ENCODE data around the gene WDFY2. TPM values are rescaled to one million over a fixed set of nuclear protein-coding genes. Genes with fewer than 3 reads are reported as not detected.

WDFY2 gene
- total and polyA plus RNA-seq, 2 of the 8 experiments (the other 6 are each of a cell fraction or from before 2014, with no cell fraction given), result 13.9 to 29.0 TPM

DNA sequence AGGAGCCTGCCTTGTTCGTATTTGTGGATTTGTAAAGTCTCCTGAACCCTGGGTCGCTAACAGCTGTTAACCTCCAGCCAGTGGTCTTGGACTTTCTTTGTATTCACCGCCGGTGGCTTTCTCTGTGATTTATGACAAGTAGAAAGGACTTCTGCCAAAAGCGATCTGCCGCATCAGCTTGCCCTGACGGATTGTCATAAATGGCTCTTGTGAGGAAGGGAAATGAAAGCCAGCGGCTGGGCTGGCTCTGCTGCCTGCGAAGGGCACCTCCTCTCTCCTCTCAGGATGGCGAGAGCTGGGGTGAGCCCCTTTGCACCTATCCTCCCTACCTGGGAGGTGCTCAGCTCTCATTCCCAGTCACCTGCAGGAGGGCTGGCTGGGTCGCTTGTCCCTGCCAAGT, 194.1 kb downstream of the WDFY2 start:
- Histone ChIP-seq H3K18ac (ENCODE audit: extremely low read depth, low read length) (no peak overlapping the region), H3K14ac (ENCODE audit: insufficient read length) (no peak overlapping the region), H3K36me3 (ENCODE audit: control insufficient read depth in 2 of 4, insufficient read depth in 4 of 4, low read length in 3 of 4) (no peaks in the 10 kb centered on the region), H3K79me2 (ENCODE audit: control insufficient read depth in 1 of 2, insufficient read depth in 2 of 2, low read length in 2 of 2) (no peaks in the 10 kb centered on the region), H2BK12ac (ENCODE audit: low read depth, low read length) (no peak overlapping the region), H3K4me2 (ENCODE audit: insufficient read depth in 1 of 2, low read depth in 2 of 2, low read length in 2 of 2) (no peak overlapping the region), H3K27me3 (replicated peaks in 1 of 4; ENCODE audit: control insufficient read depth in 3 of 4, extremely low read depth in 1 of 4, insufficient read depth in 3 of 4, low read length in 3 of 4) (no peaks in the 10 kb centered on the region), H3K9me3 (ENCODE audit: insufficient read depth in 2 of 2, low read depth in 1 of 2, low read length in 1 of 2) (no peaks in the 10 kb centered on the region), H3K23me2 (ENCODE audit: low read depth, low read length) (no peaks in the 10 kb centered on the region), H2AFZ (ENCODE audit: low read length) (no peak overlapping the region), H2BK20ac (ENCODE audit: low read length) (no peak overlapping the region), H4K91ac (replicated peaks; ENCODE audit: insufficient read length, low read length) (no peak overlapping the region), H4K5ac (ENCODE audit: insufficient read length, low read depth, low read length) (no peak overlapping the region), H3K79me1 (ENCODE audit: low read depth, low read length) (no peaks in the 10 kb centered on the region; the same call in 1 of the 2 replicates), H3K23ac (ENCODE audit: insufficient read length) (no peak overlapping the region), H2BK5ac (ENCODE audit: low read depth, low read length) (no peak overlapping the region), H3K56ac (replicated peaks; ENCODE audit: insufficient read length, low read depth, low read length) (no peak overlapping the region), H2BK120ac (replicated peaks; ENCODE audit: low read depth, low read length) (no peak overlapping the region), H4K20me1 (replicated peaks in 1 of 2; ENCODE audit: control insufficient read depth in 1 of 2, insufficient read depth in 2 of 2, low read length in 2 of 2) (no peaks in the 10 kb centered on the region), H3K4ac (replicated peaks; ENCODE audit: insufficient read length, low read depth, low read length) (no peak overlapping the region), H4K8ac (ENCODE audit: extremely low read depth, insufficient read depth, low read length) (no peak overlapping the region), H3K27ac (ENCODE audit: low read depth, low read length) (no peak overlapping the region), H2AK5ac (ENCODE audit: low read depth, low read length) (no peak overlapping the region), H3K9ac (replicated peaks in 1 of 4; ENCODE audit: extremely low read depth in 1 of 4, low read depth in 3 of 4, low read length in 3 of 4) (no peak overlapping the region), H3K4me3 (ENCODE audit: extremely low read depth in 1 of 4, insufficient read depth in 2 of 4, low read depth in 3 of 4, low read length in 4 of 4) (no peak overlapping the region), H2BK15ac (ENCODE audit: low read length) (no peak overlapping the region), H3K4me1 (replicated peaks in 1 of 4; ENCODE audit: control insufficient read depth in 3 of 4, insufficient read depth in 4 of 4, low read length in 3 of 4) (peaks cover 0 to 3% (median 0%) of the 10 kb centered on the region in 4 experiments; a peak in 1 of 7 replicates)
- WGBS, 2 experiments (ENCODE audit: extremely low coverage in 1 of 2, insufficient coverage in 1 of 2, insufficient read length in 1 of 2, insufficient replicate concordance in 2 of 2, low coverage in 1 of 2, low lambda C conversion rate in 2 of 2, missing lambda C conversion rate in 1 of 2), result 91% methylated on average over 11 of the region's 11 CpGs; no CpG with 5 or more reads in 1 of the 2 experiments
- FAIRE-seq (no peak), DNase-seq (ENCODE audit: low read depth in 1 of 2, low spot score in 2 of 2) (no peak)
- POLR2A ChIA-PET (ENCODE audit: partially characterized antibody), result interaction anchor here (1.0 to 1.3 kb wide), 2 partner anchors 8 to 325 kb away, joined by 3 read pairs; partner anchors contain the start of gene INTS6
- CTCF ChIA-PET (ENCODE audit: partially characterized antibody), result interaction anchor here (0.7 to 11.3 kb wide), 3 partner anchors 19 to 578 kb away, joined by 3 to 123 read pairs (median 3); no protein-coding TSS in a partner anchor
- no peak for TF ChIP-seq POLR2A (IDR thresholded peaks at IDR 0.05; ENCODE audit: control extremely low read depth in 1 of 2, low read depth in 2 of 2, low read length in 2 of 2)
- no peak for TF ChIP-seq TAF1 (IDR thresholded peaks at IDR 0.05; ENCODE audit: low read depth, low read length)
- TF ChIP-seq SAP30 (IDR thresholded peaks at IDR 0.05; ENCODE audit: insufficient read depth, insufficient replicate concordance, low read length), result no peak
- TF ChIP-seq YY1 (IDR thresholded peaks at IDR 0.05; ENCODE audit: low read depth, low read length), result no peak
- TF ChIP-seq SP4 (IDR thresholded peaks at IDR 0.05; ENCODE audit: low read length), result no peak
- no peak for TF ChIP-seq CHD1 (IDR thresholded peaks at IDR 0.05; ENCODE audit: low read depth, low read length)
- TF ChIP-seq, protein P1, sequence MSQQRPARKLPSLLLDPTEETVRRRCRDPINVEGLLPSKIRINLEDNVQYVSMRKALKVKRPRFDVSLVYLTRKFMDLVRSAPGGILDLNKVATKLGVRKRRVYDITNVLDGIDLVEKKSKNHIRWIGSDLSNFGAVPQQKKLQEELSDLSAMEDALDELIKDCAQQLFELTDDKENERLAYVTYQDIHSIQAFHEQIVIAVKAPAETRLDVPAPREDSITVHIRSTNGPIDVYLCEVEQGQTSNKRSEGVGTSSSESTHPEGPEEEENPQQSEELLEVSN (IDR thresholded peaks at IDR 0.05), result no peak
- TF ChIP-seq ATF3 (IDR thresholded peaks at IDR 0.05; ENCODE audit: insufficient read depth, low read depth, low read length), result no peak
- no peak for TF ChIP-seq NANOG (IDR thresholded peaks at IDR 0.05; ENCODE audit: insufficient read depth, low read depth, low read length, poor library complexity, severe bottlenecking)
- no peak for TF ChIP-seq RXRA (IDR thresholded peaks at IDR 0.05; ENCODE audit: insufficient read depth, low read depth, low read length)
- TF ChIP-seq SP1 (IDR thresholded peaks at IDR 0.05; ENCODE audit: low read depth, low read length), result no peak

Data from H1 (cell line).